NCI-H510A (cell line): Measurements from ENCODE around the gene AGBL3.
"Not testable (repeated sequence)": the region's sequence is repeated elsewhere in the genome, so short reads cannot be mapped to it uniquely, and the experiment has no call there.

Experiments
- DNase-seq: peaks from one replicate; lab custom pipeline; 2025; lab: John Stamatoyannopoulos, UW

Gene AGBL3

GRCh38 chr7:135076882-135077281 lies 90.6 kb downstream of the AGBL3 start:
- no peak for DNase-seq

DNA sequence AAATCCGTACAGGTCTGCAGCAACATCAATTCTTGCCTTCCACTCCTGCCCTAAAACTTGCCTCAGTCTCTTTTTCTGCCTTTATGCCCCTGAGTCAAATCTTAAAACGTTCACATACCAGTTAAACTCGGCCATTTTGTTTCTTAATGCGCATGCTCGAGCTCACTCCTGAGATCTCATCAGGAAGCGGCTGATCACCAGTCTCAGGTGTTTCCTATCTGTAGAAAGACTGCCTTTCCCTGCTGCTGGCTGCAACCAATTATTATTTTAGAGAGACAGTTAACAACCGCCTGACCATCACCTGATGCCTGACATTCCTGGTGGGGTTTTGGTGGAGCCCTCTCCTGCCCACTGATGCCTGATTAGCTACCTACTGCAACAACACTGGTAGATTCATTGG lies 91.3 kb downstream of the AGBL3 start:
- DNase-seq = no peak

DNA sequence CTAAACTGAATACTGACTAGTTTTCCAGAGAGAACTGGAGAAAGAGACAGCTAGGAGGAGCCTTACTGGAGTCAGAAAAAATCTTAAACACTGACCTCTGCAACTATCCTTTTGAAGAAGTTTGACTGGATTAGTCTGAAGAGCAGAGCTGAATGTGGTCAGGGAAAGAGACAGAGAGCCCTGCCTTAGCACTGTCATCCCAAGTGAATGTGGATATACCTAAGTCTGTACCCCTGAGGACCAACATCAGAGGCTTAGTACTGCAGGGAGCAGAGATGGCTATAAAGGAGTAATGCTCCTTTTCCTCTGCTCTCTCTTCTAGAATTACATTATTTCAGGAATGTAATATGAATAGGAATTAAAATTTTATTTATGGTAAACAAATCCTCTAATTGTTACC lies 91.7 kb downstream of the AGBL3 start:
- no peak for DNase-seq

- no peak for DNase-seq
Observed at GRCh38 chr7:135079068-135079467, 92.8 kb downstream of the AGBL3 start.

- no peak for DNase-seq
Observed at GRCh38 chr7:135083005-135083404, 96.7 kb downstream of the AGBL3 start.

GRCh38 chr7:135088566-135088965 lies 102.3 kb downstream of the AGBL3 start:
- DNase-seq = no peak

GRCh38 chr7:135091717-135092116 lies 105.4 kb downstream of the AGBL3 start:
- no peak for DNase-seq

- no peak for DNase-seq
Observed at GRCh38 chr7:135094472-135095237, 108.3 kb downstream of the AGBL3 start.

- DNase-seq = no peak
Observed at GRCh38 chr7:135095450-135095849, 109.1 kb downstream of the AGBL3 start.

DNA sequence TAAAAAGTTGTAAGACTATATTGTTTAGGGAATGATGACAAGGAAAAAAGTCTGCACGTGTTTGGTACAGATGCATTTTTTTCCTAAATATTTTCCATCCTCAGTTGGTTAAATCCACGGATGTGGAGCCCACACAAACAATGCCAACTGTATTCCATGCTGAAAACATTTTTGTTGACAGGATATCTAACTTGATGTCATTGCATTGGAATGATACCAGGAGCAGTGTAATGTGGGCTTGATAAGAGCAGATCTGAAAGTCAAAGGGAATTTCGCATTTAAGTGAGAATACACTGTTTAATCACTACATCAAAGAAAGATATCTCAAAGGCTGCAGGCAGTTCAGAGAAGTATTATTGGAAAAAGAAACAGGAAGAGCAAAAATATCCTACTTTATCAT lies 112.1 kb downstream of the AGBL3 start:
- no peak for DNase-seq

DNA sequence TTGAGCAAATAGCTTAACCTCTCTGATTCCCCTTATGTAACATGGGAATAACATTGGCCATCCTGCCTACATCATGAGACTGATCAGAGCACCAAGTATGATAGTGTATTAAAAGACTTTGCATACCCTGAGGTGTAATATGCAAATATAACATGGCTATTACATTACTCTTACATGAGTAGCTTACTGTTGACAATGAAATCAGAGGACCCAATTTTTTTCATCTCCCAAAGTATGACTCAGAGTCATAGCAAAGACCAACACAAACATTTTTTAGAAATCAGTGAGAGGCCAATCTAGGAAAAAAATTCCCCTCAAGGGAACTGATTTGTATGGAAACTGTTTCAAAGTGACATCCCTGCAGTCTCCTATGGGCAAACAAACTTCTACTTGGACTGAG lies 114.5 kb downstream of the AGBL3 start:
- no peak for DNase-seq

DNA sequence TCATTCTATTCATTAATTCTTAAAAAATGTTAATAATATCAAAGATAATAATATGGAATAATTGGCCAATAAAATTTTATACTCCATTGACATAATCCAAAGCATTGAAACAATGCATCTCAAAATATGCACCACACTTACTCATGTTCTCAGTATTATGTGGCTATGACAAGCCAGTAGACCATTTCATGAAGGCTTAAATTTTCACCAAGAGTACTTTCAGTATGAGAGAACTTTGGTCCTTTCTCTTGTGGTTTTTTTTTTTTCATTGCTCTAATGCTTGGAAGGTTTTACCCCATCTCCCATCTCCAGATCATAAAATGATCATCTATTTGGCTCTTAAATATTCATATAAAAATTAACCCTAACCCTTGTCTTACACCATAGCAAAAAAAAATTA lies 116.1 kb downstream of the AGBL3 start:
- no peak for DNase-seq

- no peak for DNase-seq
Observed at GRCh38 chr7:135109562-135109961, 123.3 kb downstream of the AGBL3 start.

GRCh38 chr7:135109976-135110375 lies 123.7 kb downstream of the AGBL3 start:
- DNase-seq = no peak

DNA sequence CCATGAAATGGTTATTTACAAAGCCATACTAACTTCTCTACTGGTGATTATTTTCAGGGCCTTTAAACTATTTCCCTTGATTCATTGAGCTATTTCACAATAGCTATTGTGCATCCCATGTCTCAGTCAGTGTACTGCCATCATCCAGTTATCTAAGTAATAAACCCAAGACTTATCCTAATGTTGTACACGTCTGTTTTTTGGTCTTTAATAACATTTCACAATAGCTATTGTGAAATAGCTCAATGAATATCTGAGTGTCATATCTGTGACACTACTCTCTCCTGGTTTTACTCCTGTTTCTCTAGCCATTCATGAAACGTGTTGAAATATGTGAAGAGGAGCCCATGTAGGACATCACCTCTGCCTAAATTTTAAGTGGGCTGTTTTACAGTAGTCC lies 125.1 kb downstream of the AGBL3 start:
- DNase-seq = no peak

DNA sequence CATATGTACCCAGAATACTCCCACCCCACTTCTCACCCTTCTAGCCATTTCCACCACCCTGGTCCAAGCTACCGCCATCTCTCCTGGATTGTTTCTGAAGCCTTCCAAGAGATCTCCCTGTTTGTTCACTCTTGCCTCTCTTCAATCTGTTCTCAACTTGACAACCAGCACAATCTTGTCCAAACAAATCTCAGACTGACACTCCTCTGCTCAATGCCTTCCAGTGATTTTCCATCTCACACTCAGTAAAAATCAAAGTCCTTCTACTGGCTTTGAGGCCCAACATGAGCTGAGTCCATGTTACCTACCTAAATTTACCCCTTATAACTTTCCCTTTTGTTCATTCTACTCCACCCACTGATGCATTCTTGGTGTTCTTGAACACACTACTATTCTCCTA lies 128.3 kb downstream of the AGBL3 start:
- no peak for DNase-seq

- no peak for DNase-seq
Observed at GRCh38 chr7:135117096-135117495, 130.8 kb downstream of the AGBL3 start.

- no peak for DNase-seq
Observed at GRCh38 chr7:135121868-135122267, 135.6 kb downstream of the AGBL3 start.

GRCh38 chr7:135124631-135125030 lies 138.3 kb downstream of the AGBL3 start:
- not testable (repeated sequence) for DNase-seq

- no peak for DNase-seq
Observed at GRCh38 chr7:135128931-135129330, 142.6 kb downstream of the AGBL3 start.

DNA sequence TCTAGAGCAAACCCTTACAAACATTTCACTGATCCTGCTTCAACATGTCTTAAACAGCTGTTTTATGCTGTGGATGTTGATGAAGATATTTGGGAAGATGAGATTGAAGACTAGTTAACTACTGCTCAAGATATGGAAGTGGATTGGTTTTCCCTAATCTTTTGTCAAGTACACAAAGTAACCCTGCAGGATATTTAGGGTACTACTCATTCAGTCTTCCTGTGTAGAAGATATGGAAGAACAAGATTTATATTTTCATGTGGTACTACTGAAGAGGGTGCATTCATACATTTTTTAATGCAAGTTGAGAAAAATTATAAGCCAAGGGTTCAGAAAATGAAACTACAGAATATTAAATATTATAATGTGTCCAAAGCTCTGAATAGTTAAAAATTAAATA lies 143.3 kb downstream of the AGBL3 start:
- no peak for DNase-seq

DNA sequence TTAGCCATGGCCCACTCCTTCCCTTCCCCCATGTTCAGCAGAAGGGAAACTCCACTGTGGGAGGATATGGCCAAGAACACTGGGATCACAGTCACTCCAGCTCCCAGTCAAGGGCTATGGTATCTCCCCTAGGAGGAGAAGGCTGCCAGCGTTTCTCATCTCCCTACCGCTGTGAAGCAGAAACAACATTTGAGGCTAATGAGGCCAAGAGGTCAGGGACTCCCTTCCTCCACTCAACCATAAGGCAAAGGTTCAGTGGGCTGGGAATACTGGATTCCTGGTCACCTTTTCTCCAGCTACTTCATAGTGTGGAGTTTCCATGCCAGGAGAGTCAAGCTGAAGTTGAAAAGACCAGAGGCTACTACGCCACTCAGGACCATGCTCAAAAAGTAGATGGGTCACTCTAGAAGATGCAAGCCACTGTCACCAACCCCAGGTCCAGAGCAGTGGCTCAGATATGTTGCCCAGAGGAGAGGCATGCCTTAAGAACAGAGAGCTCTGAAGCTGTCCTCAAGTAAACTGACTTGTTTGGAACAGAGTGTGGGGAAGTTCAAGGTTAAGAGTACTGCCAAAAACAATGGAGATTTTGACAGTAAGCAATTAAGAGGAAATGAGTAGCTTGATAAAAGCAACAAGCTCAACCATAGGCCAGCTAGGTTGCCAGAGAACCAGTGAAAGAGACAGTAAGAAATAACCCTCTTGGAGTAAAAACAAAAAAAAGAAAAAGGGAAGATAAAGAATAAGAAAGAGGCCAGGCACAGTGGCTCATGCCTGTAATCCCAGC lies 157.8 kb downstream of the AGBL3 start:
- no peak for DNase-seq

DNA sequence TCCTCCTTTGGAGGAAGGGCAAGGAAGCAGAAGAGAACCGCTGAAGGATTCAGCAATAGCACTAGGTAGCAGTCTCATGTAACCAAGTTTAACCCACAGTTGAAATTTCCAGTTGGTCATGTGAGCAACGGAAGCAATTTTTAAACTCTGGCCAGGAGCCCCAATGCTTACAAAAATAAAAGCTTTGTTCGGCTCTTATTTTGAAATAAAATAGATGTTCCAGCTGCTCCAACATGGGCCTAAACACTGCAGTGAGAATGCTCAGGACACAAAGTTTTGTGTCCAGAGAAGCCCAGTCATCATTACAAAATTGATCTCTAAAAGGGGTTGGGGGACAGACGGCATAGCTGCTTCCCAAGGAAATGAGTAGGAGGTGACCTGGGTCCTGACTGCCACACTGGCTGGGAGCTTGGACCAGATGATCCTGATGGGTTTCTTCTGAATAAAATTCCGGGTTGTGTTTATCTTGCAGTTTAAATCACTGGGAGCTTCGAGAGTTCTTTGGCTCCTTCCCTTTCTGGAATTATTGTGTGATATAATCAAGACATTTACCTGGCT lies 161.1 kb downstream of the AGBL3 start:
- no peak for DNase-seq
